Activated naive CD4-positive, alpha-beta T cell treated with Interleukin-2 at 50 U/mL for 16 hours (primary cell): ENCODE measurements around the gene LRRK2.
"Not testable (repeated sequence)": the region's sequence is repeated elsewhere in the genome, so short reads cannot be mapped to it uniquely, and the experiment has no call there.

Experiments
- DNase-seq: peaks from one replicate; pipeline ENCODE4 v3.0.0-alpha.2; 2020

Gene LRRK2

GRCh38 chr12:40325349-40325960, 100.7 kb downstream of the LRRK2 start:
- DNase-seq, result no peak

- no peak for DNase-seq
These were observed 102.7 kb downstream of the LRRK2 start for GRCh38 chr12:40327535-40327934.

GRCh38 chr12:40330180-40330579, 105.4 kb downstream of the LRRK2 start:
- DNase-seq, result no peak

- DNase-seq, result no peak
These were observed 107.1 kb downstream of the LRRK2 start for GRCh38 chr12:40331886-40332285.

GRCh38 chr12:40335991-40336390, 111.2 kb downstream of the LRRK2 start:
- no peak for DNase-seq

- no peak for DNase-seq
These were observed 111.9 kb downstream of the LRRK2 start for GRCh38 chr12:40336573-40337199.

GRCh38 chr12:40338071-40338470, 113.3 kb downstream of the LRRK2 start:
- DNase-seq, result no peak

- no peak for DNase-seq
These were observed 113.8 kb downstream of the LRRK2 start for GRCh38 chr12:40338621-40339020.

- no peak for DNase-seq
These were observed 117.2 kb downstream of the LRRK2 start for GRCh38 chr12:40342010-40342409.

- no peak for DNase-seq
These were observed 118.3 kb downstream of the LRRK2 start for GRCh38 chr12:40343124-40343523.

GRCh38 chr12:40344312-40344711, 119.5 kb downstream of the LRRK2 start:
- no peak for DNase-seq

GRCh38 chr12:40351976-40352375, 127.2 kb downstream of the LRRK2 start:
- no peak for DNase-seq

GRCh38 chr12:40375076-40375475, 150.3 kb downstream of the LRRK2 start:
- DNase-seq, result no peak

- no peak for DNase-seq
These were observed 151.9 kb downstream of the LRRK2 start for GRCh38 chr12:40376533-40377267.

GRCh38 chr12:40378691-40379090, 153.9 kb downstream of the LRRK2 start:
- no peak for DNase-seq

- DNase-seq, result no peak
These were observed 157.4 kb downstream of the LRRK2 start for GRCh38 chr12:40382217-40382616.

GRCh38 chr12:40387279-40387678, 162.5 kb downstream of the LRRK2 start:
- DNase-seq, result not testable (repeated sequence)

GRCh38 chr12:40390980-40391379, 166.2 kb downstream of the LRRK2 start:
- DNase-seq, result no peak

- no peak for DNase-seq
These were observed 168.2 kb downstream of the LRRK2 start for GRCh38 chr12:40393026-40393425.

- DNase-seq, result no peak
These were observed 174.9 kb downstream of the LRRK2 start for GRCh38 chr12:40399656-40400055.

- DNase-seq, result no peak
These were observed 180.6 kb downstream of the LRRK2 start for GRCh38 chr12:40405419-40405818.
